HG02759 (cell line): ENCODE results near the gene CYP20A1.
"Not testable (repeated sequence)": the region's sequence is repeated elsewhere in the genome, so short reads cannot be mapped to it uniquely, and the experiment has no call there.

Source experiments
- ATAC-seq: cut with Tn5 transposase; IDR thresholded peaks from one replicate; pipeline ENCODE4 v1.9.1; 2021; ENCODE audit warnings: mild to moderate bottlenecking, moderate library complexity; ENCODE audit not compliant: unreplicated experiment

Gene CYP20A1

GRCh38 chr2:203280428-203281064 is 41.7 kb downstream of the CYP20A1 start:
- ATAC-seq, result no peak

DNA sequence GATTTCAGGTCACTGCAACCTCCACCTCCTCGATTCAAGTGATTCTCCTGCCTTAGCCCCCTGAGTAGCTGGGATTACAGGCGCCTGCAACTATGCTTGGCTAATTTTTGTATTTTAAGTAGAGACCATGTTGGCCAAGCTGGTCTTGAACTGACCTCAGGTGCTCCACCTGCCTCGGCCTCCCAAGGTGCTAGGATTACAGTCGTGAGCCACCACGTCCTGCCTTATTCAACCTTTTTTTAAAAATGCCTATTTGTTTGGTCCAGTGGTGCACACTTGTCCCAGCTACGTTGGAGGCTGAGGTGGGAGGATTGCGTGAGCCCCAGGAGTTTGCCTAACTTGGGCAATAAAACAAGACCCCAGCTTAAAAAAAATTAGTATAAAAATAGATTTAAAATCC is 43.3 kb downstream of the CYP20A1 start:
- ATAC-seq, result no peak

GRCh38 chr2:203286532-203286931 is 47.7 kb downstream of the CYP20A1 start:
- ATAC-seq, result no peak

DNA sequence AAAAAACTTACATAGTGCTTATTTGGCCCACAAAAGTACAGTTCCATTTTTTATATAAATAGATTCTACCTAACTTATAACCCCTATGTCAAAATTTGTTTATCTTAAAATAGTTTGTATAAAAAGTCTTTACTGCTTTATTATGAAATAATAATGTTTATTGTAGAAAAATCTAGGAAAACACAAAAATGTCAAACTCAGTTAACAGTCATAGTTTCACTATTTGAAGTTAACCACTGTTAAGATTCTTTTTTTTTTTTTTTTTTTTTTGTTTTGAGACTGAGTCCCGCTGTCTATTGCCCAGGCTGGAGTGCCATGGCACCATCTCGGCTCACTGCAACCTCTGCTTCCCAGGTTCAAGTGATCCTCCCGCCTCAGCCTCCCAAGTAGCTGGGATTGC is 62.8 kb downstream of the CYP20A1 start:
- no peak for ATAC-seq

DNA sequence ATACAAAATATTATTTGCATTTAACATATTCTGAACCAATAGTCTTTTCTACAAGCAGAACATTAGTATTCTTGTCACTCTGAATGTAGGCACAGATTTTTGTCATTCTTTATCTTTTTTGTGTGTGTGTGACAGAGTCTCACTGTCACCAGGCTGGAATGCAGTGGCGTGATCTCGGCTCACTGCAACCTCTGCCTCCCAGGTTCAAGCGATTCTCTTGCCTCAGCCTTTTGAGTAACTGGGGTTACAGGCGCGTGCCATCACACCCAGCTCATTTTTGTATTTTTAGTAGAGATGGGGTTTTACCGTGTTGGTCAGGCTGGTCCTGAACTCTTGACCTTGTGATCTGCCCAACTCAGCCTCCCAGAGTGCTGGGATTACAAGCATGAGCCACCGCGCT is 63.8 kb downstream of the CYP20A1 start:
- not testable (repeated sequence) for ATAC-seq

DNA sequence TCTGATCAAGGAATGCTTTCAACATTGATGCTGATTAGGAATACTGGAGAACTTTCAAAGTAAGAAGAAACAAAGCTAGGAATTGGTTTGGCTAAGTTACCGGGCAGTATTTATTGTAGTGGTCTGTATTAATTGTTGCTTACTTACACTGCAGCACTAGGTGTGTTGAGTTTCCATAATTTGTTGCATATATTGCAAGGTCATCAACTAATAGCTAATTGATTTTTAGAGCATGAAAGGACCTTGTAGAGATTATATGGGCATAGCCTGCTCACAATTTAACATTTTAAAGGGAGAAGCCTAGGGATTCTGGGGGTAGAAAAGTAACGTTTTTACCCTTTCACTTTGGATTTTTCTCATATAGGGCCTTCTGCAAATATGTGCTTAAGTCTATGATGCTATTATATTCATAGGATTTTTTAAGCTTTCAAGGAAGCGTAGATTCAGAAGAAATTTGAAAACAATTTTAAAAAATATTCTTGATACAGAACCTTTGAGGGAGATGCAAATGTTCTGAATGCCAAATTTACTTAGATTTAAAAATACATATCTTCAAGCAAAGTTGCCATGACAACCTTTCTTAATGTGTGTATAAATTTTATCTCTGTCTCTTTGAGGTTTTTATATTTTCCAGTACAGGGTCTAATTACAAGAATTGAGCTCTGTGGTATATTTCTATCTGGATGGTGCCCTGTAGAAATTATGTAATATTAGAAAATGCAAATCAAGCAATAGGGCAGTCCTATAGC is 72.0 kb downstream of the CYP20A1 start:
- no peak for ATAC-seq

DNA sequence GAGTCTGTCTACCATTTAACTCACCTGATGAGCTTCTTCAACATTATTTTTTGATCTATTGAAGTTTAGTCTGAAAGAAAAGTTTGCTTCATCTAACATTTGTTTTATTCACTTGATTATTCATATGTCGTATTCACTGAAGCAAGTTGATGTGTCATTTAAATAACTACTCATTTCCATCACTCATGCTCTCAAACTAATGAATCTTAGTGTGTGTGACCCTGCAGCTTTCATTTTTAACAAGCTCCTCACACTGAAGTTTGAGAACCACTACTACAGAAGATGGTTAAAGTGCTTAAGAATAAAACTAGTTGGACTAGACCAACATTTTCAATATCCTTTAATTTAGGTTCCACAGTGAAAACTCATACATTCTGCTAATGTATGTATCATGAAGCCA is 87.5 kb downstream of the CYP20A1 start:
- ATAC-seq, result no peak

DNA sequence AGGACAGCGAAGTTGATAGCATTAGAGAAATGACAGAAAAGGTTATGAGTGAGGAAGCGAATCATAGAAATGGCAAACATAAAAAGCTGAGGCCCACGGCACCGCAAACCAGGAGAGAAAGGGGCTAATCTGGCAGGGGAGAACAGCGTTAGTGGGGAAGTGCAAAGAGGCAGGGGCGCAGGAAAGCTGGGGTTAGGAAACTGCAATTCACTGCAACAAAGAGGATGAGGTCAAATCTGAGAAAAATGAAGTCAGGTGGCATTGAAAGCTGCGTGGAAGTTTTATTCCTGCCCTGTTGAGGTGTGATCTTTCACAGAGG is 88.7 kb downstream of the CYP20A1 start:
- ATAC-seq, result no peak

GRCh38 chr2:203327901-203328759 is 89.3 kb downstream of the CYP20A1 start, which contains the start of gene ABI2:
Gene ABI2, plus strand, starts transcription at chr2:203328394. Its CDS starts 121 bp downstream, at chr2:203328515.
- ATAC-seq, result peak; percentile 74

GRCh38 chr2:203328760-203329540 is 90.1 kb downstream of the CYP20A1 start:
- peak; percentile 62 for ATAC-seq

- no peak for ATAC-seq
These were observed 91.6 kb downstream of the CYP20A1 start for GRCh38 chr2:203330434-203330833.

DNA sequence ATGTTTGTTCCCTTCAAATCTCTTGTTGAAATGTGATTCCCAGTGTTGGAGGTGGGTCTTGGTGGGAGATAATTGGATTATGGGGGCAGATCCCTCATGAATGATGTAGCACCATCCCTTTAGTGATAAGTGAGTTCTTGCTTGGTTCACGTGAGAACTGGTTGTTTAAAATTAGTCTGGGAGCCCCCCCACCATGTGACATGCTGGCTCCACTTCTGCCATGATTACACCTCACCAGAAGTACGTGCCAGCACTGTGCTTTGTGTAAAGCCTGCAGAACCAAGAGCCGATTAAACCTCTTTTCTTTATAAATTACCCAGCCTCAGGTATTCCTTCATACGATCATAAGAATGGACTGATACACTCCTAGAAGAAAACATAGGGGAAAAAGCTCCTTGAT is 99.5 kb downstream of the CYP20A1 start:
- ATAC-seq, result no peak

DNA sequence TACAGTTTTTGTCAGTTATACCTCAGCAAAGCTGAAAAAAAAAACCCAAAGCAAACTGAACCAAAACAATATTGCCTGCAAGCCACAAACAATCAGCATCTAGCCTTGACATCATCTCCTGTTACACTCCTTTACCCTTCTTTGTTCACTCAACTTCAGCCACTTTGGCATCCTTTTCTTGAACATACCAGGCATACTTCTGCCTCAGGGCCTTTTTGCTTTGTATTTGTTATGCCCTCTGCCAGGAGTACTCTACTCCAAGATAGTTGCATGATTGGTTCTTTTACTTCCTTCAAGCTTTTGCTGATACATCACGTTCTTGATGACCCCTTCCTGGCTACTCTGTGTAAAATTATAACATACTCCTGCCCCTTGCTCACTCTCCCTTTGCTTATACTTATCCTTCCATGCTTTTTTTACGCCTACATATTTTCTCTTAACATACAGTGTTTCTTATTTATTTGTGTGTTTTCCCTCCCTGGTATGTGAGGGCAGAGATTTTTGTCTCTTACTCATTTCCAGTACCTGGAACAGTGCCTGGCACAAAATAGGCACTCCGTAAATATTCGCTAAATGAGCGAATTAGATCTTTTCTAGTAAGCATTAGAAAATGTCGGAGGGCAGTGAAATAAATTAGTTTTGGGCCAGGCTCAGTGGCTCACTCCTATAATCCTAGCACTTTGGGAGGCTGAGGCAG is 102.1 kb downstream of the CYP20A1 start:
- ATAC-seq, result no peak

DNA sequence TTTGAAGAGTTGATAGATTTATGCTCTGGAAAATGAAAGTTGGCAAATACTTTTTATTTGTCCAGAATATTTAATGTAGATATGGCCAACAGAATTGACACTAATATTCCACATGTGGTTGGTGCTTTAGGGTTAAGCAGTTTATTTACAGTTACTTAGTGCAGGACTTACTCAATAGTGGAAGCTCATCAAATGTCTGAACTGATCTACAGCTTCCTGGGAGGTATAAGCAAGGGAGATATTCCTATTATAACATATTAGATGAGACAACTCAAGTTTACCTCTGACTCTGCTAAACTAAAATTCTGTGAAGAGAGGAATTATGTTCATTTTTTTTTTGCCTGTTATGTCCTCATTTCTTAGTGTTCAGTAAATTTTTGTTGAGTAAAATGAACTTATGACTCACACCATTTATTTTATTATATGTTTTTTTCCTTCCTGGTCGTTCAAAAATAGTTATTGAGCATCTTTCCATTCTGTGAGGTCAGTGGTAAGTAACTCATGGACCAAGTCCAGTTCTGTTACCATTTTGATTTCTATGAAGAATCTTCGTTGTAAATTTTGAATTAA is 103.0 kb downstream of the CYP20A1 start:
- no peak for ATAC-seq

GRCh38 chr2:203342374-203342773 is 103.6 kb downstream of the CYP20A1 start:
- not testable (repeated sequence) for ATAC-seq

DNA sequence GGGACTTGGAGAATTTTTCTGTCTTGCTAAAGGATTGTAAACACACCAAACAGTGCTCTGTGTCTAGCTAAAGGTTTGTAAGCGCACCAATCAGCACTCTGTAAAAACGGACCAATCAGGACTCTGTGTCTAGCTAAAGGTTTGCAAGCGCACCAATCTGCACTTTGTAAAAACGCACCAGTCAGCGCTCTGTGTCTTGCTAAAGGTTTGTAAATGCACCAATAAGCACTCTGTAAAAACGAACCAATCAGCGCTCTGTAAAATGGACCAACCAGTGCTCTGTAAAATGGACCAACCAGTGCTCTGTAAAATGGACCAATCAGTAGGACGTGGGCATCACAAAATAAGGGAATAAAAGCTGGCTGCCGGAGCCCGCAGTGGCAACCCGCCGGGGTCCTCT is 105.8 kb downstream of the CYP20A1 start:
- no peak for ATAC-seq

DNA sequence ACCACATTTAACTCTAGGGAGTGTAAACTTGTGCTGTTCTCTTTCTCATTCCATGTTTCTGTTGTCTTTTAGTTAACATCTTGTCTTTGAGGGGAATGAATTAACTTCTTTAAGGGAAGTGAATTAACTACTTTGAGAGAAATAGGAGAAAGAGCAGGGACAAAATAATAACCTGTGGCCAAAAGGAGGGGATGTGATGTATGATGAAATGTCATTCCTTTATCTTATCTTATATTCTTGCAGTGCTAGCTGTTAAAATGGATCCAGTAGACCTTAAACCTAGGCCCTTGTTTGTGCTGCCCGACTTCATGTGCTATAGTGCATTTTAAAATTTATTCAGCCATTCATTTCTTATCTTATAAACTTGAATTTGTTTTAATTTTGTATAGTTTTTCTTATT is 107.8 kb downstream of the CYP20A1 start:
- no peak for ATAC-seq

- ATAC-seq, result no peak
These were observed 108.6 kb downstream of the CYP20A1 start for GRCh38 chr2:203347375-203347774.

GRCh38 chr2:203352604-203353255 is 113.9 kb downstream of the CYP20A1 start:
- no peak for ATAC-seq

GRCh38 chr2:203354966-203355365 is 116.1 kb downstream of the CYP20A1 start:
- no peak for ATAC-seq
